ENCODE data around the gene CHST8.
A peak's percentile ranks its signal among the peaks of the same experiment; 100 is the strongest.

The CHST8 gene

DNA sequence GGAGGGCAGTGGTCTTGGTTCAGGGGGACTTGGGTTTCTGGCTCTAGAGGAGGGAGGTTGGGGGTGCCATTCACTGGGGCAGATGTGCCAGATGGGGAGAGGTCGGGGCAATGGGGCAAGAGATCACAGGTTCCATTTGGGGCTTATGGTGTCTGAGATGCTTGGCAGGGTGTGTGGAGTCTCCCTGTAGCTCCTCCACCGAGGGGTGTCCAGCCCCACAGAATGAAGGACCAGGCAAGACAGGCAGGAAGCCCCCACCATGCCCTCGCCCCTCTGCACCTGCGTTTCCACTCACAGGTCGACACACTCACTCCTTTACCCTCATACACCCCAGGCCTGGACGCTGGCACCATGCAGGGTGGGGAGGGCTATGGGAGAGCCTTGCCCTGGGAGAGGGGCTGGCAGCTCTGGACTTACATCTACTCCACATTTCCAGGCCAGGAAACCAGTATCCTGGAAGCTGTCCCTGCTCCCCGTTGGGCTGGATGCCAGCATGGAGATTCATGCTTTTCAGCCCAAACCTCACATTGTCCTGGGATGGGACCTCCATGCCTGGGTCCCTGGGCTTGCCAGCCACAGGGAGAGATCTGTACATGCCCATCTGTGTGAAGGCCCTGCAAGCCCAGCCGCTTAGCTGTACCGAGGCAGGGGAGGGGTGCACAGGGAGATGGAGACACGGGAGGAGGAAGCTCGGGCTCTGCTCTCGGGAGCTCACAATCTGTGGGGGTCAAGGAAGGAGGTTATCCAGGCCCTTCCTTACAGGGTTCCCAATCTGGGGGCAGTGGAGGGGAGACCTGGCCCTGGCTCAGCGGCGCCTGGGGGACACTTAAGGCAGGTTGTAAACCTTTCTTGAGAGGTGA, 77.1 kb downstream of the CHST8 start:
- no peak overlapping the region for H2BK12ac ChIP-seq (ENCODE audit: low read length)
- no peaks in the 10 kb centered on the region for H3K79me1 ChIP-seq (ENCODE audit: low read length)
- no peak overlapping the region for H3K18ac ChIP-seq (ENCODE audit: low read length)
- H3K36me3 ChIP-seq (ENCODE audit: control insufficient read depth in 1 of 2, insufficient read depth in 2 of 2, low read length in 2 of 2) = no peaks in the 10 kb centered on the region
- H2BK120ac ChIP-seq (ENCODE audit: insufficient read depth, low read length, poor library complexity) = no peak overlapping the region
- H4K91ac ChIP-seq (ENCODE audit: low read depth, low read length) = no peak overlapping the region
- H3K9me3 ChIP-seq (ENCODE audit: insufficient read depth, low read depth, low read length) = no peaks in the 10 kb centered on the region
- H4K8ac ChIP-seq (ENCODE audit: low read depth, low read length) = no peak overlapping the region
- H3K27me3 ChIP-seq (ENCODE audit: insufficient read depth, low read length) = no peaks in the 10 kb centered on the region
- WGBS (ENCODE audit: extremely low coverage, insufficient coverage, insufficient read length) = no CpG with 5 or more reads among the region's 14 CpGs
- H3K4me1 ChIP-seq (ENCODE audit: control insufficient read depth in 1 of 2, insufficient read depth in 2 of 2, low read length in 2 of 2) = no peaks in the 10 kb centered on the region
- H2AK5ac ChIP-seq (ENCODE audit: low read length) = no peak overlapping the region
- no peak overlapping the region for H2AFZ ChIP-seq (ENCODE audit: insufficient read depth, low read length, poor library complexity)
- no peaks in the 10 kb centered on the region for H3K79me2 ChIP-seq (ENCODE audit: control insufficient read depth, insufficient read depth, low read length, poor library complexity)
- DNase-seq = no peak
- H3K14ac ChIP-seq (ENCODE audit: low read length) = no peak overlapping the region
- H3K4ac ChIP-seq (ENCODE audit: low read depth, low read length) = no peak overlapping the region
- H3K23ac ChIP-seq (ENCODE audit: low read length) = no peak overlapping the region
- H3K4me2 ChIP-seq (ENCODE audit: low read length) = no peak overlapping the region
- no peak overlapping the region for H2BK5ac ChIP-seq (ENCODE audit: low read depth, low read length, poor library complexity)
- peak overlapping the region; percentile 30 for H3K4me3 ChIP-seq (ENCODE audit: low read depth, low read length)
- H3K27ac ChIP-seq (ENCODE audit: low read depth, low read length) = no peak overlapping the region
- no peak overlapping the region for H3K9ac ChIP-seq (ENCODE audit: low read length)
- H4K12ac ChIP-seq (ENCODE audit: low read depth, low read length) = no peak overlapping the region

DNA sequence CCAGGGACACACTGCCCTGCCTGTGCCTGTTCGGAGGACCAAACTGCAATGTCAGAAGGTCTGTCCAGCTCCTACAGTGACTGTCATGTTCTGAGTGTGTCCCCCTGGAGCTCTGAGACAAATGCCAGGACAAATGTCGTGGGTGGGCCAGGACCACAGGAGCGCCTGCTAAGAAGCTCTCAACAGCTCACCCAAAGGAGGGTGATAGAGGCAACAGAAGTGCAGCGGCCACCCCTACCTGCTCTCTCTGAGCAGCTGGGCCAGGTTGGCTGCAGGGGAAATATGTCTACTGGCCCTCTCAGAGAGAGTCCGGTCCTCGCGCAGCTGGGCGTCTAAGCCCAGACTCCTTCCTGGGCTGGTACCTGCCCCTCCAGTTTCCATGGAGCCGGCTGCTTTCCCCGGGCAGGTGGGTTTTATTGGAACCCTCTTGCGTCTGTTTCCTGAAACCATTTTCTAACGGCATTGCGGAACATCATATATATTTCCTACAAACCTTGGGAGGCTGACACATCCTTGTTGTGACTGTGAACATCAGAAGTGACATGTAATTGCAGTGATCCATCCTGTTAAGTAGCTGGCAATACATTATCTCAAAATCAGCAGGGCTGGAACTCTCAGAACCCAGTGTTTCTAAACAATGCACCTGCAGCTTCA, 78.1 kb downstream of the CHST8 start:
- H3K4me2 ChIP-seq (ENCODE audit: low read length) = no peak overlapping the region
- H3K4me3 ChIP-seq (ENCODE audit: low read depth, low read length) = no peak overlapping the region
- no peak overlapping the region for H4K8ac ChIP-seq (ENCODE audit: low read depth, low read length)
- DNase-seq = no peak
- H3K23ac ChIP-seq (ENCODE audit: low read length) = no peak overlapping the region
- H4K12ac ChIP-seq (ENCODE audit: low read depth, low read length) = no peak overlapping the region
- no peak overlapping the region for H2BK120ac ChIP-seq (ENCODE audit: insufficient read depth, low read length, poor library complexity)
- H2BK5ac ChIP-seq (ENCODE audit: low read depth, low read length, poor library complexity) = no peak overlapping the region
- no peak overlapping the region for H2BK12ac ChIP-seq (ENCODE audit: low read length)
- no peak overlapping the region for H3K4ac ChIP-seq (ENCODE audit: low read depth, low read length)
- peaks cover 0 to 2% of the 10 kb centered on the region in 2 experiments for H3K4me1 ChIP-seq (ENCODE audit: control insufficient read depth in 1 of 2, insufficient read depth in 2 of 2, low read length in 2 of 2)
- H3K9me3 ChIP-seq (ENCODE audit: insufficient read depth, low read depth, low read length) = no peaks in the 10 kb centered on the region
- no peak overlapping the region for H2AK5ac ChIP-seq (ENCODE audit: low read length)
- H2AFZ ChIP-seq (ENCODE audit: insufficient read depth, low read length, poor library complexity) = no peak overlapping the region
- no peak overlapping the region for H3K14ac ChIP-seq (ENCODE audit: low read length)
- no peaks in the 10 kb centered on the region for H3K79me2 ChIP-seq (ENCODE audit: control insufficient read depth, insufficient read depth, low read length, poor library complexity)
- H4K91ac ChIP-seq (ENCODE audit: low read depth, low read length) = no peak overlapping the region
- no peak overlapping the region for H3K27ac ChIP-seq (ENCODE audit: low read depth, low read length)
- WGBS (ENCODE audit: extremely low coverage, insufficient coverage, insufficient read length) = no CpG with 5 or more reads among the region's 13 CpGs
- no peak overlapping the region for H3K9ac ChIP-seq (ENCODE audit: low read length)
- H3K36me3 ChIP-seq (ENCODE audit: control insufficient read depth in 1 of 2, insufficient read depth in 2 of 2, low read length in 2 of 2) = no peaks in the 10 kb centered on the region
- H3K79me1 ChIP-seq (ENCODE audit: low read length) = no peaks in the 10 kb centered on the region
- no peaks in the 10 kb centered on the region for H3K27me3 ChIP-seq (ENCODE audit: insufficient read depth, low read length)
- no peak overlapping the region for H3K18ac ChIP-seq (ENCODE audit: low read length)

DNA sequence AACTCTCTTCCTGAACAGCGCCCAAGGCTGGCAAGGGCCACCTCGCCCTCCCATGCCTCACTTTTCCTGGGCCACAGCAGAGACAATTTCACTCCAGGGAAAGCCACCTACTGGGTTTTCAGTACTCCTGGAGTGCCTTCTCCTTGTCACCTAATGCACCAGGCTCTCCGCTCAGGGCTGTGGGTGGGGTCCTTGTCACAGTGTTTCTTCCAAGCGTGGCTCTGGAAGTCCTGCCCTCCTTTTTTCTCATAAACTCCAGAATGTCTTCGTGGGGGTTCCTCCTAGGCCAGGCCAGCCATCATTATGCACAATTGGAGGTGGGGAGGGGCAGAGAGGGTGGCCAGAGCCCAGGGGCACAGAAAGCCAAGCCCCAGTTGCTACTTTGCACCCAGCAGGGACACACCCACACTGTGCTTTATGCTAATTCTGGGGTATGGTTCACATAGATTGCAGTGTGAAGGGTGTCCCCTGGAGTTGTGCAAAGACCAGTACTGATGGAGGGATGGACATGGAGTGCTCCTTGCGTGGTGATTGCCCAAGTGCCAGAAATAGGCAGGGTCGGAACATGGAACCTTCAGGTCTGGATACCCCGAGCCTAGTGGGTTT, 78.8 kb downstream of the CHST8 start:
- whole genome bisulfite sequencing (ENCODE audit: extremely low coverage, insufficient coverage, insufficient read length) = no CpG with 5 or more reads among the region's 8 CpGs
- Histone ChIP-seq H3K79me1 (ENCODE audit: low read length) (no peaks in the 10 kb centered on the region), H3K79me2 (ENCODE audit: control insufficient read depth, insufficient read depth, low read length, poor library complexity) (no peaks in the 10 kb centered on the region), H3K18ac (ENCODE audit: low read length) (no peak overlapping the region), H3K4me1 (ENCODE audit: control insufficient read depth in 1 of 2, insufficient read depth in 2 of 2, low read length in 2 of 2) (peaks cover 0 to 2% of the 10 kb centered on the region in 2 experiments), H2BK5ac (ENCODE audit: low read depth, low read length, poor library complexity) (no peak overlapping the region), H3K9me3 (ENCODE audit: insufficient read depth, low read depth, low read length) (no peaks in the 10 kb centered on the region), H3K27me3 (ENCODE audit: insufficient read depth, low read length) (no peaks in the 10 kb centered on the region), H4K8ac (ENCODE audit: low read depth, low read length) (no peak overlapping the region), H4K12ac (ENCODE audit: low read depth, low read length) (no peak overlapping the region), H3K4me2 (ENCODE audit: low read length) (no peak overlapping the region), H3K27ac (ENCODE audit: low read depth, low read length) (no peak overlapping the region), H3K36me3 (ENCODE audit: control insufficient read depth in 1 of 2, insufficient read depth in 2 of 2, low read length in 2 of 2) (no peaks in the 10 kb centered on the region), H3K14ac (ENCODE audit: low read length) (no peak overlapping the region), H3K4me3 (ENCODE audit: low read depth, low read length) (no peak overlapping the region), H3K9ac (ENCODE audit: low read length) (no peak overlapping the region), H2BK120ac (ENCODE audit: insufficient read depth, low read length, poor library complexity) (no peak overlapping the region), H2AK5ac (ENCODE audit: low read length) (no peak overlapping the region), H4K91ac (ENCODE audit: low read depth, low read length) (no peak overlapping the region), H3K4ac (ENCODE audit: low read depth, low read length) (no peak overlapping the region), H2AFZ (ENCODE audit: insufficient read depth, low read length, poor library complexity) (no peak overlapping the region), H3K23ac (ENCODE audit: low read length) (no peak overlapping the region), H2BK12ac (ENCODE audit: low read length) (no peak overlapping the region)
- no peak for DNase-seq

DNA sequence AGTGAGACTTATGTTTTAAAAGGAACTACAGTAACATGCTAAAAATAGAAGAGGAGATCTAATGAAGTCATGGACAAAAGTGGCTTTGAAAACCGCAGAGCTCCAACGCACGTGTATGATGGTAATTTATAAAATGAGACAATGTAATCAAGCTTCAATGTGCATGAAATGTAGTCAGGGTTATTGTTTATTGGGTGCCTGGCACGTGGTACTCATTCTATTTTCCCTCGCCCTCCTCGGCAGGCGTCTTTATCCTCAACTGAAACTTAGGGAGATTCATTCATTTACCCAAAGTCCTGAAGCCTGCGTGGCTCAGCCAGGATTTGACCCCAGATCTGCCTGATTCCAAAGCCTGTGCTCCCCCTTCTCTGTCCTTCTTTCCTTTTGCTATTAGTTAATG, 79.8 kb downstream of the CHST8 start:
- Histone ChIP-seq H3K18ac (ENCODE audit: low read length) (no peak overlapping the region), H2BK12ac (ENCODE audit: low read length) (no peak overlapping the region), H3K27ac (ENCODE audit: low read depth, low read length) (no peak overlapping the region), H3K14ac (ENCODE audit: low read length) (no peak overlapping the region), H3K4me3 (ENCODE audit: low read depth, low read length) (no peak overlapping the region), H4K12ac (ENCODE audit: low read depth, low read length) (no peak overlapping the region), H4K91ac (ENCODE audit: low read depth, low read length) (no peak overlapping the region), H2BK5ac (ENCODE audit: low read depth, low read length, poor library complexity) (no peak overlapping the region), H3K36me3 (ENCODE audit: control insufficient read depth in 1 of 2, insufficient read depth in 2 of 2, low read length in 2 of 2) (no peaks in the 10 kb centered on the region), H2AK5ac (ENCODE audit: low read length) (no peak overlapping the region), H3K9me3 (ENCODE audit: insufficient read depth, low read depth, low read length) (no peaks in the 10 kb centered on the region), H2BK120ac (ENCODE audit: insufficient read depth, low read length, poor library complexity) (no peak overlapping the region), H3K4me1 (ENCODE audit: control insufficient read depth in 1 of 2, insufficient read depth in 2 of 2, low read length in 2 of 2) (peaks cover 0 to 2% of the 10 kb centered on the region in 2 experiments), H3K27me3 (ENCODE audit: insufficient read depth, low read length) (no peaks in the 10 kb centered on the region), H3K23ac (ENCODE audit: low read length) (no peak overlapping the region), H3K79me1 (ENCODE audit: low read length) (no peaks in the 10 kb centered on the region), H3K9ac (ENCODE audit: low read length) (no peak overlapping the region), H3K79me2 (ENCODE audit: control insufficient read depth, insufficient read depth, low read length, poor library complexity) (no peaks in the 10 kb centered on the region), H2AFZ (ENCODE audit: insufficient read depth, low read length, poor library complexity) (no peak overlapping the region), H3K4me2 (ENCODE audit: low read length) (no peak overlapping the region), H3K4ac (ENCODE audit: low read depth, low read length) (no peak overlapping the region), H4K8ac (ENCODE audit: low read depth, low read length) (no peak overlapping the region)
- WGBS (ENCODE audit: extremely low coverage, insufficient coverage, insufficient read length) = no CpG with 5 or more reads among the region's 8 CpGs
- no peak for DNase-seq

All from trophoblast cell (in vitro differentiated cells and primary cell).